ENCODE measurements around the gene C19orf38.
A peak's percentile ranks its signal among the peaks of the same experiment; 100 is the strongest.
"Not testable (repeated sequence)": the region's sequence is repeated elsewhere in the genome, so short reads cannot be mapped to it uniquely, and the experiment has no call there.

Gene C19orf38

GRCh38 chr19:10836479-10837330 lies 11.5 kb upstream of the C19orf38 start:
- TF ChIP-seq CTCF (IDR thresholded peaks at IDR 0.05; ENCODE audit: control insufficient read depth, insufficient read depth, low read depth, low read length, missing control alignments): no peak
- H3K4me3 ChIP-seq (ENCODE audit: control insufficient read depth, low read depth, low read length): peak overlapping the region; percentile 84
- no peak for DNase-seq (ENCODE audit: low read depth)

GRCh38 chr19:10837649-10838048 lies 10.6 kb upstream of the C19orf38 start:
- DNase-seq (ENCODE audit: low read depth); H3K4me3 ChIP-seq (ENCODE audit: control insufficient read depth, low read depth, low read length): not testable (repeated sequence)

- H3K4me3 ChIP-seq (ENCODE audit: control insufficient read depth, low read depth, low read length): no peak overlapping the region
- DNase-seq (ENCODE audit: low read depth): no peak
- no peak for TF ChIP-seq CTCF (IDR thresholded peaks at IDR 0.05; ENCODE audit: control insufficient read depth, insufficient read depth, low read depth, low read length, missing control alignments)
Observed at GRCh38 chr19:10838377-10838776, 9.8 kb upstream of the C19orf38 start.

- no peak overlapping the region for H3K4me3 ChIP-seq (ENCODE audit: control insufficient read depth, low read depth, low read length)
- no peak for TF ChIP-seq CTCF (IDR thresholded peaks at IDR 0.05; ENCODE audit: control insufficient read depth, insufficient read depth, low read depth, low read length, missing control alignments)
- DNase-seq (ENCODE audit: low read depth): no peak
Observed at GRCh38 chr19:10839114-10840050, 8.8 kb upstream of the C19orf38 start.

- DNase-seq (ENCODE audit: low read depth): no peak
- TF ChIP-seq CTCF (IDR thresholded peaks at IDR 0.05; ENCODE audit: control insufficient read depth, insufficient read depth, low read depth, low read length, missing control alignments): no peak
- H3K4me3 ChIP-seq (ENCODE audit: control insufficient read depth, low read depth, low read length): no peak overlapping the region
Observed at GRCh38 chr19:10842788-10843187, 5.4 kb upstream of the C19orf38 start.

GRCh38 chr19:10846500-10847202 lies 1.6 kb upstream of the C19orf38 start:
- no peak for TF ChIP-seq CTCF (IDR thresholded peaks at IDR 0.05; ENCODE audit: control insufficient read depth, insufficient read depth, low read depth, low read length, missing control alignments)
- H3K4me3 ChIP-seq (ENCODE audit: control insufficient read depth, low read depth, low read length): no peak overlapping the region
- no peak for DNase-seq (ENCODE audit: low read depth)

All from AG09309 (cell line).